Sigmoid colon (tissue), 4 donors: ENCODE data around the gene CPSF4L.

Source experiments
- POLR2A ChIP-seq, 2 donors: fragments of 450-650 bp; IDR thresholded peaks; one replicate each; pipeline ENCODE4 v1.6.1; 2016; ENCODE audit warnings: antibody characterized with exemption in 2 of 2, mild to moderate bottlenecking in 2 of 2, moderate library complexity in 2 of 2
- POLR2AphosphoS5 ChIP-seq, 4 donors: sonication (generic); formaldehyde crosslinking; IDR thresholded peaks; one replicate each; pipeline ENCODE4 v1.6.1; 2017; ENCODE audit warnings: antibody characterized with exemption in 4 of 4
- TF ChIP-seq, protein P1 (sequence below), 4 experiments: fragments of 450-650 bp in 3 of 4; fragments of 200-600 bp in 1 of 4; IDR thresholded peaks; one replicate each; pipeline ENCODE4 v1.5.1; 2016 to 2019; ENCODE audit warnings: antibody characterized with exemption in 4 of 4, mild to moderate bottlenecking in 3 of 4, moderate library complexity in 2 of 4

DNA sequence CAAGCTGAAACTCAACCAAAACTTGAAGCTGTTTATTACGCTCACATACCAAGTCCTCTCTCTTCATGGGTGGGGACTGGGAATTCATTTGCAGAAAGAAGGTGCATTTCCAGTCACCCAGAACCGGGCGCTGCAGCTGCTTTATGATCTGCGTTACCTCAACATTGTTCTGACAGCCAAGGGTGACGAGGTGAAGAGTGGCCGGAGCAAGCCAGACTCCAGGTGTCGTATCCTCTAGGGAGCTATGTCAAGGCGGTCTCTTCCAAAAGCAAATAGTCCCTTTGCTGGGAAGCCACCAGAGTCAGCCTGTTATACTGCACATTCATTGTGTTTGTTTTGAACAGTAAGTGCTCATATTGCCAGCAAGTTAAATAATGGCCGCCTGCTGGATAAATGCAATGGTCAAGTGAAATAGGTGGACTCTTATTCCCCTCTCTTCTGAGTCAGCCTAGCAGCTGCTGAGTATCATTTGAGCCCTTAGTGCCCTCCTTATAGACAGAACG is 56.2 kb downstream of the CPSF4L start:
- TF ChIP-seq, protein P1, sequence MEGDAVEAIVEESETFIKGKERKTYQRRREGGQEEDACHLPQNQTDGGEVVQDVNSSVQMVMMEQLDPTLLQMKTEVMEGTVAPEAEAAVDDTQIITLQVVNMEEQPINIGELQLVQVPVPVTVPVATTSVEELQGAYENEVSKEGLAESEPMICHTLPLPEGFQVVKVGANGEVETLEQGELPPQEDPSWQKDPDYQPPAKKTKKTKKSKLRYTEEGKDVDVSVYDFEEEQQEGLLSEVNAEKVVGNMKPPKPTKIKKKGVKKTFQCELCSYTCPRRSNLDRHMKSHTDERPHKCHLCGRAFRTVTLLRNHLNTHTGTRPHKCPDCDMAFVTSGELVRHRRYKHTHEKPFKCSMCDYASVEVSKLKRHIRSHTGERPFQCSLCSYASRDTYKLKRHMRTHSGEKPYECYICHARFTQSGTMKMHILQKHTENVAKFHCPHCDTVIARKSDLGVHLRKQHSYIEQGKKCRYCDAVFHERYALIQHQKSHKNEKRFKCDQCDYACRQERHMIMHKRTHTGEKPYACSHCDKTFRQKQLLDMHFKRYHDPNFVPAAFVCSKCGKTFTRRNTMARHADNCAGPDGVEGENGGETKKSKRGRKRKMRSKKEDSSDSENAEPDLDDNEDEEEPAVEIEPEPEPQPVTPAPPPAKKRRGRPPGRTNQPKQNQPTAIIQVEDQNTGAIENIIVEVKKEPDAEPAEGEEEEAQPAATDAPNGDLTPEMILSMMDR (IDR thresholded peaks at IDR 0.05), result no peak
- TF ChIP-seq POLR2AphosphoS5 (IDR thresholded peaks at IDR 0.05) (no peak), POLR2A (IDR thresholded peaks at IDR 0.05) (no peak)
